ENCODE data around the gene TUSC1. TPM values are rescaled to one million over a fixed set of nuclear protein-coding genes. Genes with fewer than 3 reads are reported as not detected.

TUSC1 gene
- total and polyA plus RNA-seq, 4 donors: 9.2 to 15.7 (median 11.7) TPM

DNA sequence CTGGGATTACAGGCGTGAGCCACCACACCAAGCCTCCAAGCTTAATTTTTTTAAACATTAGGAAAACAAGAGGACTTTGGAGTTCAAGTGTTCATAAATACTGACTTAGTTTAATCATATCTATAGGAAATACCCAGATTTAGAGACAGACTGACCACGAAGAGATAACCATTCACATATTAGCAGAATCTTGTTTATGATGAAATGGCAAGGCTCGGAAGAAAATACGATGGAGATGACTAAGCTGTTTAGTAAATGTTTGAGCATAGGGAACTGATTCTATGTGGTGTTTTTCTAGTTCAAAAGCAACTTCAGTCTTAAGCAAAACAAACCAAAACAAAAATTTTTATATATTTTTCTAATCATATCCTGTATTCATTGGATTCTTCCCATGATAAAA, 13.5 kb upstream of the TUSC1 start:
- TF ChIP-seq, protein P1, sequence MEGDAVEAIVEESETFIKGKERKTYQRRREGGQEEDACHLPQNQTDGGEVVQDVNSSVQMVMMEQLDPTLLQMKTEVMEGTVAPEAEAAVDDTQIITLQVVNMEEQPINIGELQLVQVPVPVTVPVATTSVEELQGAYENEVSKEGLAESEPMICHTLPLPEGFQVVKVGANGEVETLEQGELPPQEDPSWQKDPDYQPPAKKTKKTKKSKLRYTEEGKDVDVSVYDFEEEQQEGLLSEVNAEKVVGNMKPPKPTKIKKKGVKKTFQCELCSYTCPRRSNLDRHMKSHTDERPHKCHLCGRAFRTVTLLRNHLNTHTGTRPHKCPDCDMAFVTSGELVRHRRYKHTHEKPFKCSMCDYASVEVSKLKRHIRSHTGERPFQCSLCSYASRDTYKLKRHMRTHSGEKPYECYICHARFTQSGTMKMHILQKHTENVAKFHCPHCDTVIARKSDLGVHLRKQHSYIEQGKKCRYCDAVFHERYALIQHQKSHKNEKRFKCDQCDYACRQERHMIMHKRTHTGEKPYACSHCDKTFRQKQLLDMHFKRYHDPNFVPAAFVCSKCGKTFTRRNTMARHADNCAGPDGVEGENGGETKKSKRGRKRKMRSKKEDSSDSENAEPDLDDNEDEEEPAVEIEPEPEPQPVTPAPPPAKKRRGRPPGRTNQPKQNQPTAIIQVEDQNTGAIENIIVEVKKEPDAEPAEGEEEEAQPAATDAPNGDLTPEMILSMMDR (IDR thresholded peaks at IDR 0.05; ENCODE audit: control extremely low read depth, extremely low read depth): no peak
- Histone ChIP-seq H3K4me1 (ENCODE audit: control insufficient read depth in 5 of 5, insufficient read depth in 5 of 5, low read length in 5 of 5) (no peaks in the 10 kb centered on the region), H3K4me3 (no peak overlapping the region), H3K9me3 (ENCODE audit: control insufficient read depth in 4 of 4, insufficient read depth in 3 of 4, low read length in 3 of 4) (no peaks in the 10 kb centered on the region), H3K27ac (ENCODE audit: low read depth in 1 of 2, low read length in 1 of 2) (no peak overlapping the region), H3K27me3 (ENCODE audit: control insufficient read depth in 3 of 3, insufficient read depth in 3 of 3, low read length in 2 of 3) (no peaks in the 10 kb centered on the region), H3K36me3 (ENCODE audit: control insufficient read depth in 4 of 4, insufficient read depth in 4 of 4, low read length in 4 of 4) (no peaks in the 10 kb centered on the region), H3K9ac (ENCODE audit: insufficient read depth in 1 of 2, low read length in 2 of 2) (no peak overlapping the region)
- no peak for ATAC-seq (ENCODE audit: insufficient read depth, low FRiP score)
- WGBS, 2 donors: 68 to 70% methylated on average over 4 of the region's 4 CpGs
- DNase-seq: no peak

DNA sequence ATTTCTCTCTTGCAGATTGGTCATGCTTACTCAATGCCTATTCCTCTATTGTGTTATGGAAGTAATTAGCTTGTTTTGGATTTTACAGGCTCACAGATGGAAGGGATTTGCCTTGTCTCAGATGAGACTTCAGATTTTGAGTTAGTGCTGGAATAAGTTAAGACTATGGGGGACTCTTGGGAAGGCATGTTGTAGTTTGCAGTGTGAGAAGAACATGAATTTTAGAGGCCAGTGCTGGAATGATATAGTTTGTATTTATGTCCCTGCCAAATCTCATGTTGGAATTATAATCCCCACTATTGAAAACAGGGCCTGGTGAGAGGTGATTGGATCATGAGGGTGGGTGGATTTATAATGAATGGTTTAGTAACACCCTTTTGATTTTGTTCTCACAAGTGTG, 6.1 kb upstream of the TUSC1 start:
- peaks cover 0 to 3% (median 0%) of the 10 kb centered on the region in 4 donors for H3K9me3 ChIP-seq (ENCODE audit: control insufficient read depth in 4 of 4, insufficient read depth in 3 of 4, low read length in 3 of 4)
- H3K27me3 ChIP-seq (ENCODE audit: control insufficient read depth in 3 of 3, insufficient read depth in 3 of 3, low read length in 2 of 3): no peaks in the 10 kb centered on the region
- no peak overlapping the region for H3K9ac ChIP-seq (ENCODE audit: insufficient read depth in 1 of 2, low read length in 2 of 2)
- no peaks in the 10 kb centered on the region for H3K4me1 ChIP-seq (ENCODE audit: control insufficient read depth in 5 of 5, insufficient read depth in 5 of 5, low read length in 5 of 5)
- H3K36me3 ChIP-seq (ENCODE audit: control insufficient read depth in 4 of 4, insufficient read depth in 4 of 4, low read length in 4 of 4): no peaks in the 10 kb centered on the region
- no peak overlapping the region for H3K4me3 ChIP-seq
- TF ChIP-seq, protein P1 (IDR thresholded peaks at IDR 0.05; ENCODE audit: control extremely low read depth, extremely low read depth): no peak
- DNase-seq: no peak
- H3K27ac ChIP-seq (ENCODE audit: low read depth in 1 of 2, low read length in 1 of 2): no peak overlapping the region
- ATAC-seq (ENCODE audit: insufficient read depth, low FRiP score): no peak

DNA sequence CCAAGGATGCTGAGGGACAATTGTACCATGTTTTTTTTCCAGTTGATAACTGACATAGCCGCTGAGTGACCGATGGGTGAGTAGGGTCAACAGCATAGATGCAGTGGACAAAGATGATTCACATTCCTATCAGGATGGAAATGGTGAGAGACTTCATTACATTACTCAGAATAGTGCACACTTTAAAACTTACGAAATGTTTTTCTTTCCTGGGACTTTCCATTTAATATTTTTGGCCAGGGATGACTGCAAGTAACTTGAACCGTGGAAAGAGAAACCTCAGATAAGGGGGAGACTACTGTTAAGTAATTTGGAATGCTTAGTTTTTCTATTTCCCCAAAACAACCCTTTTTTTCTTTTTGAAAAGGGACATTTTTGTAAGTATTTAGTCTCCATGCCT, 3.0 kb upstream of the TUSC1 start:
- Histone ChIP-seq H3K27me3 (ENCODE audit: control insufficient read depth in 3 of 3, insufficient read depth in 3 of 3, low read length in 2 of 3) (no peaks in the 10 kb centered on the region), H3K4me1 (ENCODE audit: control insufficient read depth in 5 of 5, insufficient read depth in 5 of 5, low read length in 5 of 5) (peaks cover 0 to 10% (median 0%) of the 10 kb centered on the region in 5 donors), H3K4me3 (no peak overlapping the region), H3K27ac (ENCODE audit: low read depth in 1 of 2, low read length in 1 of 2) (no peak overlapping the region), H3K9me3 (ENCODE audit: control insufficient read depth in 4 of 4, insufficient read depth in 3 of 4, low read length in 3 of 4) (peaks cover 0 to 3% (median 0%) of the 10 kb centered on the region in 4 donors), H3K36me3 (ENCODE audit: control insufficient read depth in 4 of 4, insufficient read depth in 4 of 4, low read length in 4 of 4) (no peaks in the 10 kb centered on the region), H3K9ac (ENCODE audit: insufficient read depth in 1 of 2, low read length in 2 of 2) (no peak overlapping the region)
- DNase-seq: no peak
- 69 to 80% methylated on average over 4 of the region's 4 CpGs for WGBS, 2 donors
- no peak for ATAC-seq (ENCODE audit: insufficient read depth, low FRiP score)
- TF ChIP-seq, protein P1 (IDR thresholded peaks at IDR 0.05; ENCODE audit: control extremely low read depth, extremely low read depth): no peak

DNA sequence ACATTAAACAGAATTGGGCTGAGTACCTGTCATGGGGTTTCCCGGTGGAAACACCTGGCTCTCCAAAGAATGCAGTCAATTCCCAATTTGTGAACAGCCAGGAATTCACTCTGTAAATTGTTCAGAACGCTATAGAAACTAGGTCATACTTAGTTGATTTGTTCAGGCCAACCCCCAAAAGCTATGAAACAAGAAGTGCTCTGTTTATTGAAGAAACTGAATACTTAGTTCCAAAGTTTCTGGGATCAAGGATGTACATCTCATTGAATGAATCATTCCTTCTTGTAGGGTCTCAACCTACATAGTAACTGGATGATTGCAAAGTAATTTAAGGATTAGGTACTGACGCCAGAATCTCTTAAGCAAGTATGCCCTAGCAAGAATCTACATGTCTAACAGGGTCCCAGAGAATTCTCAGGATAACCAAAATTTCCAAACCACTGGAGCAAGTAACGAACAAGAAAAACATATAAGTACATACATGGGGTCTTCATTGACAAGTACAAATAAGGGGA, 659 bp upstream of the TUSC1 start:
- peaks cover 0 to 3% (median 0%) of the 10 kb centered on the region in 4 donors for H3K9me3 ChIP-seq (ENCODE audit: control insufficient read depth in 4 of 4, insufficient read depth in 3 of 4, low read length in 3 of 4)
- TF ChIP-seq, protein P1 (IDR thresholded peaks at IDR 0.05; ENCODE audit: control extremely low read depth, extremely low read depth): no peak
- no peak overlapping the region for H3K4me3 ChIP-seq
- 54 to 61% methylated on average over 4 of the region's 4 CpGs for whole genome bisulfite sequencing, 2 donors
- H3K27me3 ChIP-seq (ENCODE audit: control insufficient read depth in 3 of 3, insufficient read depth in 3 of 3, low read length in 2 of 3): no peaks in the 10 kb centered on the region
- DNase-seq (no peak), ATAC-seq (ENCODE audit: insufficient read depth, low FRiP score) (no peak)
- peak overlapping the region in 1 of 2 donors; percentile 58 for H3K9ac ChIP-seq (ENCODE audit: insufficient read depth in 1 of 2, low read length in 2 of 2)
- H3K36me3 ChIP-seq (ENCODE audit: control insufficient read depth in 4 of 4, insufficient read depth in 4 of 4, low read length in 4 of 4): no peaks in the 10 kb centered on the region
- peak overlapping the region in 1 of 2 donors; percentile 93 for H3K27ac ChIP-seq (ENCODE audit: low read depth in 1 of 2, low read length in 1 of 2)
- H3K4me1 ChIP-seq (ENCODE audit: control insufficient read depth in 5 of 5, insufficient read depth in 5 of 5, low read length in 5 of 5): peaks cover 0 to 10% (median 0%) of the 10 kb centered on the region in 5 donors

Data from lung (tissue), 12 donors.